Spleen (tissue), 7 donors: ENCODE data around the gene FCGR2B.

ENCODE experiments used
- CTCF ChIP-seq, 11 experiments: fragments of 200-600 bp in 7 of 11; fragments of 450-650 bp in 4 of 11; sonication (generic) in 4 of 11; IDR thresholded peaks in 8 of 11; conservative IDR thresholded peaks in 3 of 11; 1 replicate in 7 of 11; 2 replicates in 4 of 11; pipeline versions ENCODE4 v1.4.0 to v1.8.0; 2016 to 2021; ENCODE audit warnings: antibody characterized with exemption in 11 of 11, inconsistent platforms in 4 of 11, mild to moderate bottlenecking in 1 of 11
- POLR2A ChIP-seq, 3 donors: fragments of 450-650 bp; IDR thresholded peaks; one replicate each; pipeline ENCODE4 v1.5.1; 2017; ENCODE audit warnings: antibody characterized with exemption in 3 of 3, mild to moderate bottlenecking in 1 of 3
- POLR2AphosphoS5 ChIP-seq, 3 donors: sonication (generic); formaldehyde crosslinking; IDR thresholded peaks; one replicate each; pipeline ENCODE4 v1.5.1; 2017; ENCODE audit warnings: antibody characterized with exemption in 3 of 3
- donor health status: DM: no; HTN: no; CAD: no; lungs with moderate emphysema.
- donor health status: DM: no; HTN: no; CAD: no.
- donor health status: DM: no; HTN: no; CAD: no.

GRCh38 chr1:161720956-161721737 lies 58.2 kb downstream of the FCGR2B start, which contains the start of gene FCRLB:
- no peak for TF ChIP-seq POLR2A (IDR thresholded peaks at IDR 0.05)
- TF ChIP-seq CTCF (IDR thresholded peaks at IDR 0.05 in 8 of 11, conservative IDR thresholded peaks at IDR 0.05 in 3 of 11): no peak
- TF ChIP-seq POLR2AphosphoS5 (IDR thresholded peaks at IDR 0.05): no peak
